ENCODE data around the gene DUSP23. TPM values are rescaled to one million over a fixed set of nuclear protein-coding genes. Genes with fewer than 3 reads are reported as not detected.

DUSP23 gene
- total RNA-seq, 1 experiment from 2014 or later = 35.8 TPM

GRCh38 chr1:159825564-159825963 is 44.8 kb downstream of the DUSP23 start (continued):
- TF ChIP-seq, protein P1, sequence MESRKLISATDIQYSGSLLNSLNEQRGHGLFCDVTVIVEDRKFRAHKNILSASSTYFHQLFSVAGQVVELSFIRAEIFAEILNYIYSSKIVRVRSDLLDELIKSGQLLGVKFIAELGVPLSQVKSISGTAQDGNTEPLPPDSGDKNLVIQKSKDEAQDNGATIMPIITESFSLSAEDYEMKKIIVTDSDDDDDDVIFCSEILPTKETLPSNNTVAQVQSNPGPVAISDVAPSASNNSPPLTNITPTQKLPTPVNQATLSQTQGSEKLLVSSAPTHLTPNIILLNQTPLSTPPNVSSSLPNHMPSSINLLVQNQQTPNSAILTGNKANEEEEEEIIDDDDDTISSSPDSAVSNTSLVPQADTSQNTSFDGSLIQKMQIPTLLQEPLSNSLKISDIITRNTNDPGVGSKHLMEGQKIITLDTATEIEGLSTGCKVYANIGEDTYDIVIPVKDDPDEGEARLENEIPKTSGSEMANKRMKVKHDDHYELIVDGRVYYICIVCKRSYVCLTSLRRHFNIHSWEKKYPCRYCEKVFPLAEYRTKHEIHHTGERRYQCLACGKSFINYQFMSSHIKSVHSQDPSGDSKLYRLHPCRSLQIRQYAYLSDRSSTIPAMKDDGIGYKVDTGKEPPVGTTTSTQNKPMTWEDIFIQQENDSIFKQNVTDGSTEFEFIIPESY (IDR thresholded peaks at IDR 0.05; ENCODE audit: extremely low read depth, insufficient replicate concordance, low read length) = no peak
- no peak for TF ChIP-seq CEBPB (IDR thresholded peaks at IDR 0.05; ENCODE audit: low read depth)
- no peak for TF ChIP-seq RAD21 (IDR thresholded peaks at IDR 0.05; ENCODE audit: low read depth)
- TF ChIP-seq CTCF (IDR thresholded peaks at IDR 0.05 in 2 of 3, conservative IDR thresholded peaks at IDR 0.05 in 1 of 3; ENCODE audit: borderline replicate concordance in 1 of 3, insufficient read depth in 1 of 3, low read depth in 2 of 3, low read length in 2 of 3) = no peak
- no peak for TF ChIP-seq ZFX (IDR thresholded peaks at IDR 0.05)
- no peak for TF ChIP-seq EGR1 (IDR thresholded peaks at IDR 0.05; ENCODE audit: low read depth)

DNA sequence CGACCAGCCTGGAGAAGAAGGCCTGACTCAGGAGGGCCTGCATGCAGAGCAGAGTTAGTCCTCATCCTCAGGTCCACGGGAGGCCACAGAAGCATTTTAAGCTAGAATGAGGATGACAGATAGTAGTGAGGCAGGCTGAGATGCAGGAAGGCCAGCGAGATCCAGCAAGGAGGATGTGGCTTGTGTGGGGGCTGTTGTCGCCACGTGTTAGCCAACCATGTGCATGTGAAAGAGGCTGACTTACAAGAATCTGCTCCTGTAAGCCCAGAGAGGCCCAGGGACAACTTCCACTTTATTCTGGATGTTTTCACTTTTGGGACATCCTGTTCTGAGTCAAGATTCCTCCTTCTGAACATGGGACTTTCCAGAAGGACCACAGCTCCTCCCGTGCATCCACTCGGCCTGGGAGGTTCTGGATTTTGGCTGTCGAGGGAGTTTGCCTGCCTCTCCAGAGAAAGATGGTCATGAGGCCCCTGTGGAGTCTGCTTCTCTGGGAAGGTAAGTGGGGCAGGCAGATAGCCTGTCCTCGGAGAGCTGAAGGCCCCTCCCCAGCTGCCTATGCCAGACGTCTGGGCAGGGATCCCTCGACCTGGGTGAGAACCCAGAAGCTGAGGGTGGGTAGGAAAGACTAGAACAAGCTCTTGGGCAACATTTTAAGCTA is 45.8 kb downstream of the DUSP23 start, which contains the start of gene SLAMF8:
SLAMF8 (plus strand) TSS at position 433 of the 661 bp plus-strand sequence; CDS start at position 459, 26 bp downstream.
- H3K4me1 ChIP-seq (ENCODE audit: control insufficient read depth in 1 of 2, insufficient read depth in 2 of 2, low read length in 2 of 2) = peaks cover 0 to 7% of the 10 kb centered on the region in 2 experiments; a peak in 1 of 4 replicates
- no peak within 1 kb of the TSS for H3K27ac ChIP-seq (ENCODE audit: low read depth, low read length)
- ChIA-PET POLR2A (no interaction called here), RAD21 (ENCODE audit: low non-redundant PET in 1 of 2, low total read pairs in 2 of 2, uncharacterized antibody in 2 of 2, unreplicated experiment in 2 of 2) (no interaction called here), CTCF (interaction anchor here (4.4 kb wide), 1 partner anchor 28 kb away, joined by 20 read pairs; no protein-coding TSS in a partner anchor)
- no peak within 1 kb of the TSS for H3K4me2 ChIP-seq (ENCODE audit: low read length)
- H3K9me3 ChIP-seq (ENCODE audit: control insufficient read depth in 1 of 2, insufficient read depth in 1 of 2, low read depth in 1 of 2, low read length in 2 of 2) = no peaks in the 10 kb centered on the region
- TF ChIP-seq JUND (IDR thresholded peaks at IDR 0.05) = no peak
- TF ChIP-seq EZH2phosphoT487 (IDR thresholded peaks at IDR 0.05; ENCODE audit: borderline replicate concordance) = no peak
- no peak for TF ChIP-seq POLR2A (IDR thresholded peaks at IDR 0.05; ENCODE audit: borderline replicate concordance, extremely low read depth, insufficient read depth, insufficient read length)
- no peaks in the 10 kb centered on the region for H3K79me2 ChIP-seq (ENCODE audit: insufficient read depth, low read length)
- DNase-seq (ENCODE audit: low read depth, low spot score) (no peak), ATAC-seq (no peak)
- no peaks in the 10 kb centered on the region for H3K36me3 ChIP-seq (ENCODE audit: control insufficient read depth in 1 of 2, insufficient read depth in 2 of 2, low read length in 2 of 2)
- H3K9ac ChIP-seq (ENCODE audit: low read length) = no peak within 1 kb of the TSS
- no peaks in the 10 kb centered on the region for H4K20me1 ChIP-seq (ENCODE audit: insufficient read depth)
- H3K4me3 ChIP-seq (replicated peaks in 1 of 2; ENCODE audit: low read depth in 1 of 2, low read length in 2 of 2) = no peak within 1 kb of the TSS
- BruUV-seq (replicated peaks) = no TSS peak
- no peaks in the 10 kb centered on the region for H3K9me2 ChIP-seq (ENCODE audit: insufficient read depth)
- intact Hi-C loops (cut with micrococcal nuclease) = no loop called here
- no peak within 1 kb of the TSS for H2AFZ ChIP-seq (ENCODE audit: low read depth, low read length, poor library complexity, severe bottlenecking)
- H3K27me3 ChIP-seq (ENCODE audit: insufficient read depth, low read length) = peaks cover 21% of the 10 kb centered on the region; the same call in 1 of the 2 replicates
